GM12801 (cell line): Measurements from ENCODE around the gene REN.

Experiments
- TF ChIP-seq, protein P1 (sequence below): IDR thresholded peaks from one replicate; pipeline ENCODE4 v1.5.1; 2011; ENCODE audit warnings: control low read depth; ENCODE audit not compliant: insufficient read length; ENCODE audit errors: extremely low read depth

REN gene

GRCh38 chr1:204162494-204163074 lies 3.6 kb downstream of the REN start:
- TF ChIP-seq, protein P1, sequence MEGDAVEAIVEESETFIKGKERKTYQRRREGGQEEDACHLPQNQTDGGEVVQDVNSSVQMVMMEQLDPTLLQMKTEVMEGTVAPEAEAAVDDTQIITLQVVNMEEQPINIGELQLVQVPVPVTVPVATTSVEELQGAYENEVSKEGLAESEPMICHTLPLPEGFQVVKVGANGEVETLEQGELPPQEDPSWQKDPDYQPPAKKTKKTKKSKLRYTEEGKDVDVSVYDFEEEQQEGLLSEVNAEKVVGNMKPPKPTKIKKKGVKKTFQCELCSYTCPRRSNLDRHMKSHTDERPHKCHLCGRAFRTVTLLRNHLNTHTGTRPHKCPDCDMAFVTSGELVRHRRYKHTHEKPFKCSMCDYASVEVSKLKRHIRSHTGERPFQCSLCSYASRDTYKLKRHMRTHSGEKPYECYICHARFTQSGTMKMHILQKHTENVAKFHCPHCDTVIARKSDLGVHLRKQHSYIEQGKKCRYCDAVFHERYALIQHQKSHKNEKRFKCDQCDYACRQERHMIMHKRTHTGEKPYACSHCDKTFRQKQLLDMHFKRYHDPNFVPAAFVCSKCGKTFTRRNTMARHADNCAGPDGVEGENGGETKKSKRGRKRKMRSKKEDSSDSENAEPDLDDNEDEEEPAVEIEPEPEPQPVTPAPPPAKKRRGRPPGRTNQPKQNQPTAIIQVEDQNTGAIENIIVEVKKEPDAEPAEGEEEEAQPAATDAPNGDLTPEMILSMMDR, result peak; percentile 81

DNA sequence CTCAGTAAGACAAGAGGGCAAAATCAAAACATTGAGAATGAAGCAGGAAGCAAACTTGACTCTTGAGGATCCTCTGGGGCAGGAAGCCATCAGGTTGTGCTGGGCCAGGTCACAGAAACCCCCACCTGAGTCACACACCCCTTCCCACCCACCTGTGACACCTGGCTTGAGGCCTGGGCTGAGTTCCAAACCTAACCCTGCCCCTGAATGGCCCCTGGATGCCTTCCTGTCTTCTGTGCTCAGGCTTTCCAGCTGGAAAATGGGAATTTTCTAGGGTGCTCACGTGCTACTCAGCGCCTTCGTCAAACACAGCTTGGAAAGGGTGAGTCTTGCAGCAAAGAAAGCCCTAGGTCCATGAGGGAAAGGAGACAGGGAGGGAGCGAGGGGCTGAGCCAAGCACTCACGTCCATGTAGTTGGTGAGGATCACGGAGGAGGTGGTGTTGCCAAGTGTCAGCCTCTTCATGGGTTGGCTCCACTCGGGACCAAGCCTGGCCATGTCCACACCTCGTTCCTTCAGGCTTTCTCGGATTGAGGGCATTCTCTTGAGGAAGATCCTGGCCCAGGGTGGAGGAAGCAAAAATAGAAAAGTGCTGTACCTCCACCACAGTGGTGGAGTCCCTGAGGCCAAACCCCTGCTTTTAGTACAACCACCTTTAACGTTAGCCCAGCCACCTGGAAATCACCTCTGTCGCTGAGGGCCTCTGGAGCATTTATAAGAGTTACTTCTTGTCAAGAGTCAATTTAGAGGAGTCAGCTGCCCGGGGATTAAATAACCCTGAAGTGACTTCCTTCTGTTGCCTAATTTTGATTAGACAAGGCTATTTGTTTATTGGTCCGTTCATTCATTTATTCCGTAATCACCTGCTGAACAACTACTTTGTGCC lies 4.3 kb downstream of the REN start:
- TF ChIP-seq, protein P1, result no peak

GRCh38 chr1:204157962-204158361 lies 8.2 kb downstream of the REN start:
- TF ChIP-seq, protein P1, result no peak

- TF ChIP-seq, protein P1, result no peak
These were observed 10.3 kb downstream of the REN start for GRCh38 chr1:204155881-204156280.

- TF ChIP-seq, protein P1, result no peak
These were observed 11.4 kb downstream of the REN start for GRCh38 chr1:204154568-204155255.

GRCh38 chr1:204153667-204154066 lies 12.5 kb downstream of the REN start:
- TF ChIP-seq, protein P1, result no peak

DNA sequence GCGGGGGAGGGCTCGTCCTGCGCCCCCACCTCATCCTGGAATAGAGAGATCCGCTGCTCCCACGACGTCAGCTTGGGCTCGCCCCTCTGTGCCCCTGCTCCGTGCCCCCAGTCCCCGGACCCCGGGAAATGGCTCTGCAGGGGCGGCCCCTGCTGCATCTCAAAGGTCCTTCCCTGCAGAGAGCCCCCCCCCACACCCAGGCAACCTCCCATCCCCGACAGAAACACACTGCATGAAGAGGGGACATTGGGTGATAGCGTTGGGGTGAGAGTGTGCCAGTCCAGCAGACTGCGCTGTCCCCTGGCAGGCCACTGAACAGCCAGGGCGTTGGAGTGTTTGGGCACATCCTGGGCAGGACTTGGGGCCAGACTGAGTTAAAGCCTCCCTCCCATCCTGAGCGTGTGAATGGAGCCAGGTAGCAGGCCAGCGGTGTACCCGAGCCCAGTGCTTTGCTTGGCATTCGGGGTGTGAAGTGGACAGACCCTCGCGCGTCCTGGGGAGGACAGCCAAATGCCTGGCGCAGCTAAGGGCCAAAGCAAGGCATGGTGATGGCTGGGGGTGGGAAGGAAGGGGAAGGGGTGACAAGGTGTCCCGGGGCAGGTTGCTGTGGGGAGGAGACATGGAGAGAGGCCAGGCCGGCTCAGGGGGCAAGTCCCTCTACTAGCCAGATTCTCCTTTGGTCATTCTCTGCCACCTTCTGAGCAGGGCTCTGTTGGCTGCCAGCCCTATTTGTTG lies 13.7 kb downstream of the REN start:
- TF ChIP-seq, protein P1, result no peak
